ENCODE results near the gene MINK1.

GRCh38 chr17:4913994-4914393, 80.9 kb downstream of the MINK1 start:
- TF ChIP-seq CTCF (IDR thresholded peaks at IDR 0.05) (no peak), POLR2A (IDR thresholded peaks at IDR 0.05) (no peak), EP300 (IDR thresholded peaks at IDR 0.05) (no peak)

Data from ovary (tissue), 3 donors.